Right lobe of liver (tissue), 4 donors: ENCODE data around the gene PCMTD2.

Source experiments
- POLR2A ChIP-seq: fragments of 450-650 bp; IDR thresholded peaks from one replicate; pipeline ENCODE4 v1.6.1; 2017; ENCODE audit warnings: antibody characterized with exemption, mild to moderate bottlenecking
- TF ChIP-seq, protein P1 (sequence below), 4 donors: fragments of 200-600 bp in 3 of 4; fragments of 450-650 bp in 1 of 4; IDR thresholded peaks; one replicate each; pipeline versions ENCODE4 v1.5.1 to v1.8.0; 2016 to 2022; ENCODE audit warnings: antibody characterized with exemption in 4 of 4, mild to moderate bottlenecking in 2 of 4
- donor health status: DM: no; HTN: no; CAD: no.
- donor health status: DM: no; HTN: no; CAD: no.
- donor health status: DM: no; HTN: yes; CAD: no.

DNA sequence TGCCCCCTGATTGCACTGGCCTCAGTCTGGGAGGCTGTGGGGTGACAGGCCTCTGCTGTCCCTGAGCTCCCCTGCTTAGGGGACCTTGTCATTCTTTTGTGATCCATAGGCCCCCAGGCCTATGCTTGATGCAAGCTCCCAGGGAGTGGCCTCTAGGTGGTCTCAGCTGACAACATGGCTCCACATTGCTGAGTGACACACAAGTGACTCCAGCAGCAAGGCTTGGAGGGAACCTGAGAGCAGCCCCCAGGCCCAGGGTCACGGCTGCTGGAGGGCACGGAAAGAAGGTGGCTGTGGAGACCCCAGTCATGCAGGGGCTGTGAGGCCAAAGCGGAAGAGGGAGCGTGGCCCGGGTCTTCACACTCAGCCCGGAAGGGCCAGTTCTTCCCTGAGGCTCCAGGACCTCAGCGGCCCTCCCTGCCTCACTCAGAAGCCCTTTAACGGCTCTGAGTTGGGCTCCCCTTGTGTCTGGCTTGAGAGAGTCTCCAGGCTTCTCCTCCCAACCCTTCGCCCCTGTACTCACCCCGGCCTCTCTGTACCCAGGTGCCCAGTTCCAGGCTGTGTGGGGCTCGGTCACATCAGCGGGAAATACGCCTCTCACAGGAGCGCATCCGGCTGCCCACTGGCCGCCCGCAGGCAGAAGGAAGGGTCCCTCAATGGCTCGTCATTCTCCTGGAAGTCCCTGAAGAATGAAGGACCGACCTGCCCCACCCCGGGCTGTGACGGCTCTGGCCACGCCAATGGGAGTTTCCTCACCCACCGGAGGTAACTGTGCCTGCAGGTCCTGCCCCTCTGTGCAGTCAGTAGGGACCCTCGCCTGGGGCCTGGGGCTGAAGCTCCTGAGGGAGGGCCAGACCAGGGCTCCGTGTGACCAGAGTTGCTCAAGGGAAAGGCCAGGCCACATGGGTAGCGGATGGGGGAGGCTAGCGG lies 23.7 kb upstream of the PCMTD2 start:
- TF ChIP-seq POLR2A: no peak
- TF ChIP-seq, protein P1, sequence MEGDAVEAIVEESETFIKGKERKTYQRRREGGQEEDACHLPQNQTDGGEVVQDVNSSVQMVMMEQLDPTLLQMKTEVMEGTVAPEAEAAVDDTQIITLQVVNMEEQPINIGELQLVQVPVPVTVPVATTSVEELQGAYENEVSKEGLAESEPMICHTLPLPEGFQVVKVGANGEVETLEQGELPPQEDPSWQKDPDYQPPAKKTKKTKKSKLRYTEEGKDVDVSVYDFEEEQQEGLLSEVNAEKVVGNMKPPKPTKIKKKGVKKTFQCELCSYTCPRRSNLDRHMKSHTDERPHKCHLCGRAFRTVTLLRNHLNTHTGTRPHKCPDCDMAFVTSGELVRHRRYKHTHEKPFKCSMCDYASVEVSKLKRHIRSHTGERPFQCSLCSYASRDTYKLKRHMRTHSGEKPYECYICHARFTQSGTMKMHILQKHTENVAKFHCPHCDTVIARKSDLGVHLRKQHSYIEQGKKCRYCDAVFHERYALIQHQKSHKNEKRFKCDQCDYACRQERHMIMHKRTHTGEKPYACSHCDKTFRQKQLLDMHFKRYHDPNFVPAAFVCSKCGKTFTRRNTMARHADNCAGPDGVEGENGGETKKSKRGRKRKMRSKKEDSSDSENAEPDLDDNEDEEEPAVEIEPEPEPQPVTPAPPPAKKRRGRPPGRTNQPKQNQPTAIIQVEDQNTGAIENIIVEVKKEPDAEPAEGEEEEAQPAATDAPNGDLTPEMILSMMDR (IDR thresholded peaks at IDR 0.05): no peak
